GM19395 (cell line): ENCODE results near the gene DENND5A.
"Not testable (repeated sequence)": the region's sequence is repeated elsewhere in the genome, so short reads cannot be mapped to it uniquely, and the experiment has no call there.

Experiments used
- ATAC-seq: cut with Tn5 transposase; IDR thresholded peaks from one replicate; pipeline ENCODE4 v1.9.1; 2021; ENCODE audit warnings: mild to moderate bottlenecking, moderate library complexity; ENCODE audit not compliant: unreplicated experiment

DENND5A gene

DNA sequence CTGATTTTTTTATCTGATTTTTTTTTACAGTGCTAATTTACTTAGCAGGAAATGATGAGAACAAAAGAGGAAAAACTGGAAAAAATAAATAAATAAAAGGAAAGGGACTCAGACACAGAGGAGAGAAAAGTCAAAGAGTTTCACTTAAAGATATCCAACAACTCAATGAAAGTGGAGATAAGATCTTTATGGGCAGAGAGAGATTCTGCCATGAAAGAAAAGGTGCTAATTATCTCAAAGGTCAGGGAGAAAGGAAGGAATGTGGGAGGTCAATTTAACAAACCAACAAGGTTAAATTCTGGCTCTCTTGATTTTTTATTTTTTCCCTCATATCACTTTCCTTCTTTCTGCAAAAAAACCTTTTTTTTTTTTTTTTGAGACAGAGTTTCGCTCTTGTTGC is 86.0 kb downstream of the DENND5A start:
- ATAC-seq: no peak

DNA sequence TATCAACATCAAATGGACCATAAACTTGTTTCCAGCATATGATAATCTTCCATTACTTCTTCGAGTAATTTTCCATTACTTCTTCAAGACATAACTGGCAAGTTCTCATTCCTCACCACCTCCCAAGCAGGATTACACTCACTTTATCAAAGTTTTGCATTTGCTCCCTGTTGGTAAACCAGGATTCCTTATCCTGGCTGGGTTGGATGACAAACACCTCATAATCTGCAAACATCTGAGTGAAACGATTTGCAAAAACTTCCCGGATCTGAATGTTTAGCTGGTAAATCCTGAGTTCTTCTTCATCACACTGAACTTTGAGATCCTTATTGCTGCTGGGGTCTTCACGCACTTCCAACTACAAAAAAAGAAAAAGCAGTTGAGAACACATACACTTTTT is 86.4 kb downstream of the DENND5A start:
- ATAC-seq: no peak

DNA sequence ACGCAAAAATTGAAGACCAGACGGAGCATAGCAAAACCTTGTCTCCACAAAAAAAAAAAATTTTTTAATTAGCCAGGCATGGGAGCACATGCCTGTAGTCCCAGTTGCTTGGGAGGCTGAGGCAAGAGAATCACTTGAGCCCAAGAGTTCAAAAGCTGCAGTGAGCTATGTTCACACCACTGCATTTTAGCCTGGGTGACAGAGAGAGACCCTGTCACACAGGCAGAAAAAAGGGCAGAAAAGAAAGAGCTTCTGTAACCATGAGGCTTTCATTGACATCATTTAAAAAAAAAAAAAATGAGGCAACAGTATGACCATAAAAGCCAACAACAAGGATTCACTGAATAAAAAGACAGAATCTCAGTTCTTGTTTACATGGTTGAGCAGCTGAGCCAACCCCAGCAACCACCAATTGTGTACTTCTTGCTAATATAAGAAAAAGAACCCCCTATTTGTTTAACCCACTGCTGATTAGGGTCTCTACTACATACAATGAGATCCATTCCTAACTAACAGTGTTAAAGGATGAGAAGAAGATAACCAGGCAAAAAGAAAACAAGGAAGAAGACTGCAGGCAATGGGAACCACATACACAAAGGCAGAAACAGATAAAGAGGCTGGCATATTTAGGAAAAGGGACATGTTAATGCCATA is 87.6 kb downstream of the DENND5A start:
- ATAC-seq: no peak

DNA sequence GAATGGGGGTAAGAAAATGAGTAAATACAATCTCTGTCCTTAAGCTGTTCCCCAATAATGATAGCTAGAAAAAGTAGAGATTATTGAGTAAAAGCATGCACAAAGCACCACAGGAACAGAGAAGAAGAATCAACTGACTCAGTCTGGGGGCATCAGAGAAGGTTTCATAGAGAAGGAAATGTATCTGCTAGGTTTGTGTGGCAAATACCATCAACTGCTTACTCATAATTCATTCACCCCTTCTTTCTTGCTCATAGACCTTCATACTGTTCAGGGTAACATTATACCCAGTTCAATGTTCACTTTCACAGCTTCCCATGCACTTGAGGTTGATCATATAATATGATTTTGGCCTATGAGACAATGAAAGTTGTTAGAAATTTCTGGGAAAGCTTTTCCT is 88.6 kb downstream of the DENND5A start:
- no peak for ATAC-seq

DNA sequence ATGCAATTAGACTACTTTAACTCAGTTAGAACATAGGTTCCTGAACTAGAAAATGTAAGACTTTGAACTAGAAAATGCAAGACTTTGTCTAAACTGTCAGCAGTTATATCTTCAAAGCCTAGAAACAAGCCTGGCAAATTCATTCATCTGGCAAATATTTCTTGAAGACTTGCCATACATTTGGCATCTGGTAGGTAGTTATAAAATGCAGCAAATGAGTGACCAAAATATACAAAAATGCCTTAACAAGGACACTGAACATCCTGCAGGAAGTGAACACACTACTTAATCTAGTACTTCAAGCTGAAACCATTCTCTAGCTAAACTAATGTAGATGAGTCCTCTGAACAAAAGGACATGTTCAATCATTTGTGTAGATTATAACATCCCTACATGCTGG is 89.0 kb downstream of the DENND5A start:
- ATAC-seq: no peak

DNA sequence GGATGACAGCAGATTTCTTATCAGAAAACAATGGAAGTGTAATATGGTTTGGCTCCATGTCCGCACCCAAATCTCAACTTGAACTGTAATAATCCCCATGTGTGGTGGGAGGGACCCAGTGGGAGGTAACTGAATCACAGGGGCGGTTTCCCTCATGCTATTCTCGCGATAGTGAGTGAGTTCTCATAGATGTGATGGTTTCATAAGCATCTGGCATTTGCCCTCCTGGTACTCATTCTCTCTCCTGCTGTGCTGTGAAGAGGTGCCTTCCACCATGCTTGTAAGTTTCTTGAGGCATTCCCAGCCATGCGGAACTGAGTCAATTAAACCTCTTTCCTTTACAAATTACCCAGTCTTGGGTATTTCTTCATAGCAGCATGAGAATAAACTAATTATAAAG is 92.8 kb downstream of the DENND5A start:
- no peak for ATAC-seq

DNA sequence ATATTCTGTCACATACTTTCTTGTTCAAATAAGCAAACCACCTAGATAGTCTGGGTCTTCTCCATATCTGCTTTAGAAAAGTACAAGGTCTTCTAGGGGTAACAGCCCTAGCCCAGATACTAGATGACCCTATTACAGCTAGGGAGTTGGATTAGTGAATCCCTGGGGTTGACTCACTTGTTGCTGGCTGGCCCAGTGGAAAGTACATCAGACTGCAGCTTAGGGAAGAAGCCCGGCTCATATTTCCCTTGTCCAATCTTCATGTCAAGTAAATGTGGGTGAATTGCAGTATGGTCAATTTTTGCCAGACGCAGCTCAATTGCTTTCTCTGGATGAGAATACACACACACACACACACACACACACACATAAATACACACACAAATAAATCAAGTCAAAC is 94.7 kb downstream of the DENND5A start:
- no peak for ATAC-seq

DNA sequence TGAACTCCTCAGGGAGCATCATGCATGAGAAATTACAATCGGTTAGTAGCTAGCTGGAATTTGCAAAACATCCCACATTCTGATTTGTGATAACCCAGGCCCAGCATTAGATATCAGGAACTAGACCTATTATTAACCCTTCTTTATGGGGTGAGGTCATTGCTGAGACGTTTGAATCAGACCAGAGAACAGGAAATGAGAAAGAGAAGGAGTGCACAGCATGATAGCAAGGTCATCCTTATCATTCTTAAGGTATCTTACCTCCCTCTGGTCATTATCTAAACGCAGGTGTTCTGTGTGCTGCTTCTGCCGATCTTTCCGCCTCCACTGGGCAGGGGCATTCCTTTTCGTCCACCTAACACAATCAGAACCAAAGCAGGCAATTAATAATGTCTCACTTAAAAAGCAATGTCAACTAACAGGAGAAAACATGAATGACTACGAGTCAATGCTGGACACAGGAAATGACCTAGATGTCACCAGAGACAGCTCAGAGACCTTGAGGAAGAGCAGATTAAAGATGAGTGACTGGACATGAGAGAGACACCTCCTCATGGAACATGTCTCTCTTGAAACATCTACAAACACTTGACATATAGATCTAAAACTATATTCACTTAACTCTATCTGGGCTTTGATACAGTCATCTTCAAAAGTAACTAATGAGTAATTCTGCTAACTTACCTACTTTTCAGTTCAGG is 95.4 kb downstream of the DENND5A start:
- ATAC-seq: no peak

DNA sequence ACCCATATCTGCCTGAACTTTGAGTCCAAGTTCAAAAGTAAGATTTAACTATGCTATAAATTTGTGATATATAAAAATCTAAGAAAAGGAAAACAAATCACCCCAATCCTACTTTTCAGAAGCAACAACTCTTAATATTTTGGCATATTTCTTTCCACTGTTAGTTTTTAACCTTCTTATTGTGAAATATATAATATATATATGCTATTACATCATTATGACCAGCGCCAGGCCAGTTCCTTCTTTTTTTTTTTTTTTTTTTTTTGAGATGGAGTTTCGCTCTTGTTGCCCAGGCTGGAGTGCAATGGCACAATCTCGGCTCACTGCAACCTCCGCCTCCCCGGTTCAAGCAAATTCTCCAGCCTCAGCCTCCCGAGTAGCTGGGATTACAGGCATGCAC is 103.2 kb downstream of the DENND5A start:
- ATAC-seq: not testable (repeated sequence)

DNA sequence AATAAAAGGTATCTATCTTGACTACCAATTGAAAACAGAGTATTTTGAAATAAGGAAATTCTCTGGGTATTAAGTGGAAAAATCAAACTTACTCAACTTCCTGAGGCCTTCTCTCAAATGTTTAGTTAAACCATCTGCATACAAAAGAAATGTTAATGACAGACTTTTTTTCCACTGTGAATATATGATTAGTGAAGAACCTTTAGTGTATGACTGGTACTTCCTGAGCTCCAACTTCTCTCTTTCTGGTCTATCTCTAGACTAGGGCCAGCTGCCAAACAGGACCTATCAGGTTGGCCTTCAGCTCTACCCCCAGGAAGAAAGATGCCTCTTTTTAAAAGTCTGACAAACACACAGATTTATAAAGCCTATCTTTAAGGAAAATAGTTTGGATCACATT is 105.0 kb downstream of the DENND5A start:
- ATAC-seq: no peak

DNA sequence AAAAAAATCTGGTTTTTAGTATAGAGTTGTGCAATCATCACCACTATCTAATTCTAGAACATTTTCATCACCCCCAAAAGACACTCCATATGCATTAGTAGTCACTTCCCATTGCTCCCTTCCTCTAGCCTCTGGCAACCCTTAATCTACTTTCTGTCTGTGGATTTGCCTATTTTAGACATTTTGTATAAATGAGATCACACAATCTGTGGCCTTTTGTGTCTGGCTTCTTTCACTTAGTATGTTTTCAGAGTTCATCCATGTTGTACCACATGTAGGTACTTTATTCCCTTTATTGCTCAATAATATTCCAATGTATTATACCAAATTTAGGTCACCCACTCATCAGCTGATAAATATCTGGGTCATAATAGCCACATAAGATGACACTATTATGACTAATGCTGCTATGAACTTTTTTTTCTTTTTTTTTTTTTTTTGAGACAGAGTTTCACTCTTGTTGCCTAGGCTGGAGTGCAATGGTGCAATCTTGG is 106.2 kb downstream of the DENND5A start:
- ATAC-seq: no peak

DNA sequence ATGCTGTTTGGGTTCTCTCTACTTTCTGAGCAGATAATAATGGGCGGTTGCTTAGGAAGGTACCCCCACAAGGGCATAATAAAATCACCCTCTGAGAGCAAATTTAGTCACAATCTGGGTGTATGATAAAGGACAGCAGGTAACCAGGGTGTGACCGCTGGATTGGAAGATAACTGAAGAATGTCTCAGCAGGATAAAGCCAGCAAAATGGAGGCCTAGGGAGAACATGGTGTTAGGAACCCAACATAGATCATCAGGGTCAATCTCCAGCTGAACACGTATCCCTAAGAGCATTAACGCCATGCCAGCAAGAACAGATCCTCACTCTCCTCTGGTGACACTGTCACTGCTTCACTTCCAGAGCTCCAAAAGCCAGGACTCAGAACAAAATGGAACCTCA is 109.2 kb downstream of the DENND5A start:
- no peak for ATAC-seq

DNA sequence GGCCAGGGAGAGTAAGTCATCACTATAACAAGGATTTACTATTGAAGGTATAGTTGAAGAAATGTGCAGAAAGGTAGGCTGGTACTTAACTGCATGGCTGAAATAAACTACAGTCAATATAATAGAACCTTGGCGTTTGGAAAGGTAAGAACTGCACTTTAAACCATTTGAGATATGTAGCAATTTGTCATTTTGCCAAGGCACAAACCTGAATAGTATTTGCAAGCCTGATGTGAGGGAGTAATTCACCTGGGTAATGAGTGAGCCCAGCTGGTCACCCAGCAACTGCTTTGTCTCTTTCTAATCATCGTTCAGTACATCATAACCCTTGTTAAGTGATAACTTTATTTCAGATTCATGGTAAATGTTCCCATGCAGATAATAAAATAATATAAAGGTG is 111.5 kb downstream of the DENND5A start:
- no peak for ATAC-seq

DNA sequence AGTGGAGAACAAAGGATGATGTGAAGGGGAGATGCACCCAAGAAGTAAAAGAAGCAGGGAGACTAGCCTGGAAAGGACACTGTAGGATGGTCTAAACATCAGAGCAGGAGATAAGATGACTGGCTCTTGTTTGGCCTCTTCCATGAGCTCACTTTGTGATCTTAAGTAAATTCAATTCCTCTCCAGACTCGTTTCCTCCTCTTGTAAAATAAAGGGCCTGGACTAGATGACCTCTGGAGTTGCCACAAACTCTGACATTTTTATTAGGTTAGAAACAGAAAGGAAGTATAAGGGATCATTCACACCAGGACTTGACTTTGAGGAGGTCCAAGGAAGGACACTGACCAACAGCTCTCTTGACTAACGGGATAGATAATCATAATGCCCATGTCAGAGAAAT is 113.5 kb downstream of the DENND5A start:
- no peak for ATAC-seq

DNA sequence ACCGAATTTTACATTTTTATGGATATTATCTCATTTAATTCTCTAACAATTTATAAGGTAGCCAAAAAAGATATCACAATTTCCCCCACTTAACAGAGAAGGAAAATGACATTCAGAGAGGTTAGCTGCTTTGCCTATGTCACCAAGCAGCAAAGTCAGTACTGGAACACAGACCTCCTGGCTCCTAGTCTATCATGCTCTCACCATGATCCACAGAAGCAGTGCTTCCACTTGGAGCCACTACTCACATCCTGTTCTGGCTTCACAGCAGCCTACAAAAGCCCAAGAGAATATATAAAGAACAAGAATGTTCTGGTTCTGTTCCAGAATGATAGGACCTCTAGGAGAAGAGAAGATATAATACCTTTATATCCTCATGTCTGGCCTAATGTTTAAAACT is 114.2 kb downstream of the DENND5A start:
- no peak for ATAC-seq

DNA sequence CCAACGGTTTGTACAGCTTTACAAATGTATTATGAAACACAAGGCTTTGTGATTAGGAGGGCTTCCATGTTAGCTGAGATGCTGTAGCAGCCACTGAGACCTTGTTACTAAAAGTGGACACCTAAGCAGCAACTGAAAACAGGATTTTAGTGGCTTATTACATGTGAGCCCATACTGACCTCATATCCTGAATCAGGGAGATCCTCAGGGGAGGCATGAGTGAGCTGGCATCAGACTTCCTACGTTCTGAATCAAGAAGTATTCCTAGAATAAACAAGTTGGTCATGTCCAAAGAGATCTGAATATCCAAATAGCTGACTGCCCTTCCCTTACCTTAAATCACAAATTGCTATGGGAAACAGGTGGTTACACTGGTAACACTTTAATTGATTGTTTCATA is 114.6 kb downstream of the DENND5A start:
- ATAC-seq: no peak

DNA sequence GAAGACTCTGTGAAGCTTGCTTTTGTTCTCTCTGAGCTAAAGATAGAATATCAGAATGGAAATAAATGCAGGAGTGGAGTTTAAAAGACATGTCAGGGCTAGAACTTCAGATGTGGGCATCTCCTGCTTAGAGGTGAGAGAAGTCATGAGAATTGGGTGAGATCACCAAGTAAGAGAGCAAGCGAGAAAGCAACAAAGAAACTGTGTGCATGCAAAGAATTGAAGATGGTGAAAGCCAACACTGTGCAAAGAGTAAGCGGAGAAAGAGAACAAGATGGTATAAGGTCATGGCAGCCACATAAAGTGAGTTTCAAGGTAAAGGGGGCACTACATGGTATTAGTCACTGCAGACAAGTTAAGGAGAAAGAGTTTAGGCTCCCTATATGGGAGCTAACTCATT is 116.4 kb downstream of the DENND5A start:
- no peak for ATAC-seq

DNA sequence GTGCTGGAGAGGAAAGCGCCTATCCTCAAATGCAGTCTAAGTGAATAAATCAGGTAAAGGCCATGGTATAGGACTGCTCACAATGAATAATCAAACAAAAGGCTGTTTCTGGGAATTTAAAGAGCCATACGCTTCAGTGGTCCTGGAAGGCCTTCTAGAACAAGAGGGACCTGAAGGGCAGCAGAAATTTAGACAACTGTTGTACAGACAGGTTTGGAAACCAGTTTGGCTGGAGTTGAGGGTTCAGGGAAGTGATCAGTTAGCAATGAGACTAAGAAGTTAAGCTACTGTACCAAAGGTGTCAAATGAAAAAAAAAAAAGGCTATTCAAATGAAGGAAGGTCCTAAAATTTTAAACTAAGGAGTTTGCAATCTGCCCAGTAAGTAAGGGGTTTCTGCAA is 117.1 kb downstream of the DENND5A start:
- no peak for ATAC-seq

DNA sequence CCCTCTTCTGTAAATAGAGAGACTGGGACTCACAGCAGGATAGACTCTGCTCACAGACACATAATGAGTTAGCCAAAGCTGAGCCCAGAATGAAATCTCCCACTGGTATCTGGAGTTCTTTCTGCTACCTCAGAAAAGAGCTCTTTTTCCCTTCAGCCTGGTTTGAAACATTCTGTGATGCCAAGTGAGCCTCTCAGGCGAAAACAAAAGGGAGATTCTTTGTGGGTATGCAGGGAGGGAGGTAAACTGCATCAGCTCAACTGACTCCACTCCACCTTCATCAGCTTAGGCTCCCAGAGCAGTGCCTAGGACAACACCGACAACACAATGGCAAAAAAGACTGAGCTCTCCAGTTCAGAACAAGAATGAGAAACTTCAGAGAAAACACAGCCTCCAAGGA is 118.7 kb downstream of the DENND5A start:
- ATAC-seq: no peak

DNA sequence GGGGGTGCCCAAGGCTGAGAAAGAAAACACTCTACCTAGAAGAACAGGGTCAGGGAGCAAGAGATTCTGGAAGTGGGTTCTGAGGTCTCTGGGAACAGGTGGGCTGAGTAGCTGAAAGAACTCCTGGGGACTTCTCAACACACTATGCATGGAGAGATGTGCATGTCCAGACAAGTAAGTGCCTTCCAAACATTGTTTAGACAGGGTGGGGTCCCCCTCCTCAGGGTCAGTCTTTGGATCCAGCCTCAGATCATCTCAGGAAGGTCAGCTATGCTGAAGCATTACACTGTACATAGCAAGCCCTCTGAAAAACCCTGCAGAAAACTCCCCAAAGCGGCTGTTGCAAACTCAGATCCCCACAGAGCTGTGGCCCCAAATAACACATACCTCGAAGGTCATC is 119.9 kb downstream of the DENND5A start:
- ATAC-seq: no peak

DNA sequence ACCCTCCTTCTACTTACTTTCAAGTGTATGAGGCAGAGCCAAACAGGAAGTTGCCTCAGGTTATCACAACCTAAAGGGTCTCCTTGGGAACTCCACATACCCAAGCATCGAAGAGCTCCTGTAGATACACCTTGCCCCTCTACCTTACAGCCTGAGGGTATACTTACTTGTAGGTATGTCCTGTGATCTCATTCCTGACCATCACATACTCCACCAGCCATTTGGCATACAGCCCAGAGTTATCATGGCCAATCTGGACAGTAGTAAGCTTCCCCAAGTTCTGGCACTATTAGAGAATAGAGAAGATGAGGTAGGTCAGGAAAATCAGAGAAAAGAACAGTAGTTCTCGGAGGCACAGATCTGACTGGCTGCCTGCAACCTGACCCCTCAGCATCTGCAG is 120.3 kb downstream of the DENND5A start:
- no peak for ATAC-seq

DNA sequence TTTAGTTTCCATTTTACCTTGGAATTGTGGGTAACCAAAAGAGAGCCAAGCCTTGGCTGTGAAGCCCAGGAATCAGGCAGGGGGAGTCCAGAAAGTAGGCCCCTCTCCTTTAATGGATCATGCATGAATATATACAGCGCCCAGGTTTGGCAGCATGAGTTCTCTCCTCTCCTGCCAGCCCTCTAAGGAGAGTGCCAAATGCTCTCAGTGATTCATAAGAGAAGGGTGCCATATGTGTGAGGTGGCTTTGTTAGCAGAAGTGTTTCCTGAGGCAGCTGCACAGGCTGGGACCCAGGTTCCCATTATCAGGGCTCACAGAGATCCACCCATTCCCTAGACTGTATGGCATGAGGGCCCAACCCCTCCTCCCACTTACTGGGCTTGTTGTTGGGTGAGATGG is 121.4 kb downstream of the DENND5A start:
- ATAC-seq: no peak

DNA sequence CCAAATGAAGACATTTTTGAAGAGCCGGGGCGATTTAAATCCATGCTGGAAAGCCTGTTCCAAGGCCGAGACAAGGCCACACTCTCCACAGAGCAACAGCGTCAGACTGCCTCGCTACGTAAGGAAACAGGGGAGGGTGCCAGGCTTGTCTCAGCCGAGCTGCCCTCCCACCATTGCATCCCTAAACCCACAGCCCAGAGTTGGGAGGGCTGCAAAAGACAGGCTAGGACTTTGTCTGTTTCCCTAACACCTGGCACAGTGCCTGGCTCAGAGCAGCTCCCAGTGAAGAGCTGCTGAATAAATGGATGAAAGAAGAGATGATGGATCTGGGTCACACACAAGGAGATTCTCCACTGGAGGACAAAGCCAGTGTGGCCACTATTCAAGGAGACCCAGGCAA is 122.4 kb downstream of the DENND5A start:
- ATAC-seq: no peak
